ENCODE data around the gene ASPM.

Gene ASPM

DNA sequence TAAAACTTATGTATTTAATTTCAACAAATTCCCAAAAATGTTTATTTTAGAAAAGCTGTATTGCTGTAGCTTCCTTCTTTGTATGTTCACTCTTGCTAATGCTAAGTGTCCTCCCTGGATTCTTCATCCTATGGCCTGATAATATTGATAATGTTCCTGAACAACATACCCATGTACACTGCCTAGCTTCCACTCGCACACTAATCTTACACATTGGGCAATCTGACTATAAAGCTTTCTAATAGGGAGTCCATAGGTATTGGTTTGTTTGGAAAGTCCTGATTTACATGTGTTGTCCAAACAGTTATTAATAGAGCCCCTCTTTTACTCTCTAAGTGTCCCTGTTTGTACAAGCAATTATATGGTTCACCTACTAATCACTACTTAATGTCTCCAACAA, 80.2 kb downstream of the ASPM start:
- DNase-seq: no peak
- no peaks in the 10 kb centered on the region for H3K79me2 ChIP-seq (ENCODE audit: low read length)
- no peaks in the 10 kb centered on the region for H3K27me3 ChIP-seq (replicated peaks; ENCODE audit: insufficient read depth, low read length)
- no peak overlapping the region for H3K4me3 ChIP-seq (ENCODE audit: low read length)
- H3K27ac ChIP-seq (ENCODE audit: low read length): no peak overlapping the region
- no peaks in the 10 kb centered on the region for H3K9me2 ChIP-seq (replicated peaks; ENCODE audit: insufficient read depth, low read length)
- H4K20me1 ChIP-seq (ENCODE audit: insufficient read depth, low read length): no peaks in the 10 kb centered on the region
- no peak overlapping the region for H3K9ac ChIP-seq (ENCODE audit: low read length)
- no peak overlapping the region for H2AFZ ChIP-seq (ENCODE audit: low read length)
- no peaks in the 10 kb centered on the region for H3K36me3 ChIP-seq (replicated peaks; ENCODE audit: insufficient read depth, low read length)
- H3K4me2 ChIP-seq (ENCODE audit: low read depth, low read length): no peak overlapping the region
- H3K9me3 ChIP-seq (replicated peaks; ENCODE audit: insufficient read depth, low read length): no peaks in the 10 kb centered on the region
- no peaks in the 10 kb centered on the region for H3K4me1 ChIP-seq (ENCODE audit: low read length)
- TF ChIP-seq EZH2phosphoT487 (IDR thresholded peaks at IDR 0.05; ENCODE audit: low read length) (no peak), EZH2 (optimal IDR thresholded peaks at IDR 0.05; ENCODE audit: low read depth, low read length) (no peak), CTCF (IDR thresholded peaks at IDR 0.05; ENCODE audit: low read length) (no peak)
- no peaks in the 10 kb centered on the region for H3F3A ChIP-seq (ENCODE audit: insufficient read depth, low read length)

GRCh38 chr1:197065559-197065958, 80.9 kb downstream of the ASPM start:
- Histone ChIP-seq H3K9me3 (replicated peaks; ENCODE audit: insufficient read depth, low read length) (no peaks in the 10 kb centered on the region), H3K36me3 (replicated peaks; ENCODE audit: insufficient read depth, low read length) (no peaks in the 10 kb centered on the region), H3K79me2 (ENCODE audit: low read length) (no peaks in the 10 kb centered on the region), H3F3A (ENCODE audit: insufficient read depth, low read length) (no peaks in the 10 kb centered on the region), H3K27me3 (replicated peaks; ENCODE audit: insufficient read depth, low read length) (no peaks in the 10 kb centered on the region), H4K20me1 (ENCODE audit: insufficient read depth, low read length) (no peaks in the 10 kb centered on the region), H2AFZ (ENCODE audit: low read length) (no peak overlapping the region), H3K27ac (ENCODE audit: low read length) (no peak overlapping the region), H3K4me3 (ENCODE audit: low read length) (no peak overlapping the region), H3K4me1 (ENCODE audit: low read length) (no peaks in the 10 kb centered on the region), H3K9me2 (replicated peaks; ENCODE audit: insufficient read depth, low read length) (no peaks in the 10 kb centered on the region), H3K4me2 (ENCODE audit: low read depth, low read length) (no peak overlapping the region), H3K9ac (ENCODE audit: low read length) (no peak overlapping the region)
- no peak for DNase-seq
- TF ChIP-seq CTCF (IDR thresholded peaks at IDR 0.05; ENCODE audit: low read length) (no peak), EZH2phosphoT487 (IDR thresholded peaks at IDR 0.05; ENCODE audit: low read length) (no peak), EZH2 (optimal IDR thresholded peaks at IDR 0.05; ENCODE audit: low read depth, low read length) (no peak)

GRCh38 chr1:197063212-197063611, 83.3 kb downstream of the ASPM start:
- Histone ChIP-seq H4K20me1 (ENCODE audit: insufficient read depth, low read length) (no peaks in the 10 kb centered on the region), H3K4me1 (ENCODE audit: low read length) (no peaks in the 10 kb centered on the region), H3F3A (ENCODE audit: insufficient read depth, low read length) (no peaks in the 10 kb centered on the region), H3K9me2 (replicated peaks; ENCODE audit: insufficient read depth, low read length) (no peaks in the 10 kb centered on the region), H2AFZ (ENCODE audit: low read length) (no peak overlapping the region), H3K9me3 (replicated peaks; ENCODE audit: insufficient read depth, low read length) (no peaks in the 10 kb centered on the region), H3K4me3 (ENCODE audit: low read length) (no peak overlapping the region), H3K9ac (ENCODE audit: low read length) (no peak overlapping the region), H3K27ac (ENCODE audit: low read length) (no peak overlapping the region), H3K79me2 (ENCODE audit: low read length) (no peaks in the 10 kb centered on the region), H3K27me3 (replicated peaks; ENCODE audit: insufficient read depth, low read length) (no peaks in the 10 kb centered on the region), H3K36me3 (replicated peaks; ENCODE audit: insufficient read depth, low read length) (no peaks in the 10 kb centered on the region), H3K4me2 (ENCODE audit: low read depth, low read length) (no peak overlapping the region)
- DNase-seq: no peak
- TF ChIP-seq CTCF (IDR thresholded peaks at IDR 0.05; ENCODE audit: low read length) (no peak), EZH2 (optimal IDR thresholded peaks at IDR 0.05; ENCODE audit: low read depth, low read length) (no peak)
